IMR-90 (cell line): ENCODE results near the gene CPNE4. TPM values are rescaled to one million over a fixed set of nuclear protein-coding genes. Genes with fewer than 3 reads are reported as not detected.

Experiments used
- ATAC-seq: fragments of 200-7000 bp; cut with Tn5 transposase; 2 replicates; pipeline ENCODE4 v1.9.1; 2020; ENCODE audit warnings: low read depth, mild to moderate bottlenecking, moderate library complexity
- BruUV-seq: library from RNA; stranded (reverse); fragments of 400-500 nt; replicated peaks from 2 replicates; lab custom pipeline; 2021; lab: Mats Ljungman, UMichigan
- CTCF ChIA-PET: fragments of 300-600 bp; formaldehyde crosslinking; extraction: SDS; loops from one replicate; lab custom pipeline; 2021; ENCODE audit warnings: antibody characterized with exemption; lab: Yijun Ruan, JAX
- POLR2A ChIA-PET: fragments of 300-600 bp; sonication (Branson Sonifier 250); formaldehyde crosslinking; loops from one replicate; lab custom pipeline; 2022; ENCODE audit warnings: antibody characterized with exemption; ENCODE audit not compliant: unreplicated experiment; lab: Charles Lee
- DNase-seq: peaks from one replicate; pipeline ENCODE4 v3.0.0; 2013
- H2AFZ ChIP-seq: replicated peaks from 2 replicates; pipeline ENCODE3; 2013; ENCODE audit warnings: low read length, mild to moderate bottlenecking; ENCODE audit not compliant: poor library complexity
- H2AK5ac ChIP-seq: 2 replicates; pipeline ENCODE4 v1.6.1; 2013; ENCODE audit warnings: low read depth, low read length, inconsistent platforms
- H2AK9ac ChIP-seq: replicated peaks from 2 replicates; pipeline ENCODE3; 2013; ENCODE audit warnings: mild to moderate bottlenecking, low read depth, low read length, moderate library complexity; ENCODE audit not compliant: poor library complexity
- H2BK120ac ChIP-seq: 2 replicates; pipeline ENCODE4 v1.6.1; 2013; ENCODE audit warnings: low read depth, low read length, inconsistent platforms
- H2BK15ac ChIP-seq: 3 replicates; pipeline ENCODE4 v1.6.1; 2013; ENCODE audit warnings: low read depth, low read length, inconsistent platforms
- H2BK20ac ChIP-seq: 2 replicates; pipeline ENCODE4 v1.6.1; 2013; ENCODE audit warnings: low read depth, mild to moderate bottlenecking, inconsistent platforms, low read length, moderate library complexity
- H2BK5ac ChIP-seq: 2 replicates; pipeline ENCODE4 v1.6.1; 2013; ENCODE audit warnings: mild to moderate bottlenecking, low read depth, low read length, inconsistent platforms; ENCODE audit not compliant: poor library complexity, severe bottlenecking
- H3K14ac ChIP-seq: replicated peaks from 2 replicates; pipeline ENCODE4 v1.6.1; 2013; ENCODE audit warnings: low read depth, low read length, inconsistent platforms
- H3K18ac ChIP-seq: 2 replicates; pipeline ENCODE4 v1.6.1; 2013; ENCODE audit warnings: low read depth, low read length, control low read depth
- H3K23ac ChIP-seq: 2 replicates; pipeline ENCODE4 v1.6.1; 2013; ENCODE audit warnings: low read depth, low read length, inconsistent platforms
- H3K27ac ChIP-seq: 2 replicates; pipeline ENCODE4 v1.5.1; 2013; ENCODE audit warnings: mild to moderate bottlenecking, control low read depth, low read length; ENCODE audit not compliant: insufficient read depth
- H3K27me3 ChIP-seq: 2 replicates; pipeline ENCODE4 v1.6.1; 2013; ENCODE audit warnings: low read length; ENCODE audit not compliant: control insufficient read depth, insufficient read depth
- H3K36me3 ChIP-seq: 2 replicates; pipeline ENCODE4 v1.6.1; 2013; ENCODE audit warnings: low read length, mixed read lengths; ENCODE audit not compliant: control insufficient read depth, insufficient read depth
- H3K4ac ChIP-seq: 2 replicates; pipeline ENCODE4 v1.6.1; 2013; ENCODE audit warnings: low read depth, low read length, inconsistent platforms
- H3K4me1 ChIP-seq: 2 replicates; pipeline ENCODE4 v1.6.1; 2013; ENCODE audit warnings: low read length, mixed read lengths; ENCODE audit not compliant: control insufficient read depth, insufficient read depth
- H3K4me2 ChIP-seq: 2 replicates; pipeline ENCODE4 v1.6.1; 2013; ENCODE audit warnings: low read depth, mild to moderate bottlenecking, control low read depth, low read length, moderate library complexity
- H3K4me3 ChIP-seq: 2 replicates; pipeline ENCODE4 v1.5.1; 2013; ENCODE audit warnings: low read depth, mild to moderate bottlenecking, control low read depth, low read length, moderate library complexity; ENCODE audit not compliant: insufficient read depth
- H3K56ac ChIP-seq: 2 replicates; pipeline ENCODE4 v1.6.1; 2013; ENCODE audit warnings: low read length, inconsistent platforms; ENCODE audit not compliant: insufficient read depth; ENCODE audit errors: extremely low read depth
- H3K79me1 ChIP-seq, 2 experiments: 2 replicates each; pipeline ENCODE4 v1.6.1; 2013; ENCODE audit warnings: low read length in 2 of 2, inconsistent platforms in 1 of 2, low read depth in 1 of 2
- H3K9ac ChIP-seq: 2 replicates; pipeline ENCODE4 v1.6.1; 2013; ENCODE audit warnings: low read depth, low read length, control low read depth
- H3K9me1 ChIP-seq: 2 replicates; pipeline ENCODE4 v1.6.1; 2013; ENCODE audit warnings: low read length, inconsistent platforms; ENCODE audit not compliant: insufficient read depth
- H3K9me3 ChIP-seq: 2 replicates; pipeline ENCODE4 v1.6.1; 2013; ENCODE audit warnings: low read length; ENCODE audit not compliant: control insufficient read depth, insufficient read depth
- H4K20me1 ChIP-seq: 2 replicates; pipeline ENCODE4 v1.6.1; 2013; ENCODE audit warnings: low read length, inconsistent platforms; ENCODE audit not compliant: insufficient read depth
- H4K5ac ChIP-seq: 2 replicates; pipeline ENCODE4 v1.6.1; 2013; ENCODE audit warnings: mild to moderate bottlenecking, low read depth, low read length, control low read depth
- H4K8ac ChIP-seq, 2 experiments: 2 replicates each; pipeline ENCODE4 v1.6.1; 2013; ENCODE audit warnings: low read depth in 2 of 2, low read length in 2 of 2, control low read depth in 1 of 2, inconsistent platforms in 1 of 2
- H4K91ac ChIP-seq: 2 replicates; pipeline ENCODE4 v1.6.1; 2013; ENCODE audit warnings: low read depth, low read length, inconsistent platforms; ENCODE audit not compliant: insufficient read depth
- CHD1 ChIP-seq: IDR thresholded peaks from 2 replicates; pipeline ENCODE4 v1.6.1; 2012; ENCODE audit warnings: low read depth, low read length, improper control_type of control experiment
- NFE2L2 ChIP-seq: fragments of 150-350 bp; IDR thresholded peaks from 2 replicates; pipeline ENCODE4 v1.6.1; 2016; ENCODE audit warnings: low read depth, mild to moderate bottlenecking, low read length
- RAD21 ChIP-seq: IDR thresholded peaks from 2 replicates; pipeline ENCODE4 v1.6.1; 2012; ENCODE audit warnings: low read length, improper control_type of control experiment
- RCOR1 ChIP-seq: IDR thresholded peaks from 2 replicates; pipeline ENCODE4 v1.6.1; 2012; ENCODE audit warnings: mild to moderate bottlenecking, low read length, improper control_type of control experiment; ENCODE audit not compliant: insufficient replicate concordance
- RFX5 ChIP-seq: IDR thresholded peaks from 2 replicates; pipeline ENCODE4 v1.8.0; 2012; ENCODE audit warnings: low read depth, mild to moderate bottlenecking, low read length, moderate library complexity
- WGBS, 2 experiments: methylation state at CpG; one replicate each; pipeline versions ENCODE4 v1.1.5 to v1.1.7; 2013; ENCODE audit warnings: missing lambda C conversion rate in 2 of 2; ENCODE audit not compliant: insufficient read length in 1 of 2; ENCODE audit errors: extremely low coverage in 2 of 2; 5-methylcytosine and 5-hydroxymethylcytosine counted together
- dilution Hi-C: fragments of 300-500 bp; cut with HindIII; formaldehyde crosslinking; loops from one replicate; pipeline ENCODE4 v1.14.3; 2018; ENCODE audit warnings: low sequenced_read_pairs; ENCODE audit not compliant: unreplicated experiment
- in situ Hi-C: fragments of 300-500 bp; cut with MboI; formaldehyde crosslinking; loops from 3 replicates; pipeline ENCODE4 v1.14.3; 2019; ENCODE audit warnings: low sequenced_read_pairs, inconsistent platforms, mixed read lengths
- intact Hi-C: fragments of 100-400 bp; cut with micrococcal nuclease; formaldehyde crosslinking; loops from 2 replicates; pipeline ENCODE4 v1.10.0; 2022
- polyA plus RNA-seq, 3 experiments: library from polyadenylated mRNA; depleted of rRNA; stranded (reverse); fragments of >200 nt; gene quantifications; 2 replicates each; pipeline ENCODE4 v1.2.3, GENCODE V29; 2012; ENCODE audit warnings: low replicate concordance in 1 of 3
- total RNA-seq: library from RNA; depleted of rRNA; stranded (reverse); fragments of >200 nt; gene quantifications from 2 replicates; pipeline ENCODE4 v1.2.3, GENCODE V29; 2012

CPNE4 gene
- total and polyA plus RNA-seq, 2 of the 4 experiments (the other 2 are of a cell fraction) = not detected

DNA sequence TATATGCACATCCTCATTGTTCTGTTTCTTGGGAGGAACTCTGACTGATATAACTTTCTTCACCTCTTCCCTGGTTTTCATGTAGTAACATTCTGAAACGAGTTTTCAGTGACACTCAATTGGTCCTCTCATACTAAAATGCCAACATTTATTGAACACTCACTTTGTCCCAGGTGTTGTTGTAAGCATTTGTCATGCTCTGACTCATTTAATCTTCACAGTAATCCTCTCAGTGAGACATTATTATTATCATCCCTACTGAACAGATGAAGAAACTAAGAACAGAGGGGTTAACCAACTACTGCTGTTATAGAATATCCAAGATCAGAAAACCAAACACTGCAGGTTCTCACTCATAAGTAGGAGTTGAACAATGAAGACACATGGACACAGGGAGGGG is 437.9 kb downstream of the CPNE4 start:
- Histone ChIP-seq H3K9me3 (no peaks in the 10 kb centered on the region), H3K36me3 (no peaks in the 10 kb centered on the region), H2BK15ac (no peak overlapping the region), H2BK5ac (no peak overlapping the region), H3K4me2 (no peak overlapping the region), H2AFZ (no peak overlapping the region), H3K9me1 (no peaks in the 10 kb centered on the region), H4K8ac (no peak overlapping the region), H2BK120ac (no peak overlapping the region), H3K56ac (no peak overlapping the region), H3K4ac (no peak overlapping the region), H4K91ac (no peak overlapping the region), H3K4me1 (no peaks in the 10 kb centered on the region), H2AK9ac (no peak overlapping the region), H3K4me3 (no peak overlapping the region), H4K5ac (no peak overlapping the region), H3K27ac (no peak overlapping the region), H3K14ac (no peak overlapping the region), H3K9ac (no peak overlapping the region), H2AK5ac (no peak overlapping the region), H3K18ac (no peak overlapping the region), H3K27me3 (no peaks in the 10 kb centered on the region), H3K23ac (no peak overlapping the region), H4K20me1 (no peaks in the 10 kb centered on the region), H2BK20ac (no peak overlapping the region), H3K79me1 (no peaks in the 10 kb centered on the region)
- no TSS peak for BruUV-seq
- intact Hi-C loops = no loop called here
- DNase-seq = no peak
- WGBS, 2 experiments = no CpG with 5 or more reads among the region's 1 CpG
- CTCF ChIA-PET = no interaction called here
- ATAC-seq = no peak
- dilution Hi-C loops = no loop called here
- TF ChIP-seq CHD1 (no peak), RCOR1 (no peak), RAD21 (no peak), RFX5 (no peak), NFE2L2 (no peak)
- POLR2A ChIA-PET = no interaction called here
- in situ Hi-C loops = no loop called here
